GM19193 (cell line): ENCODE measurements around the gene RAPGEF2.

ENCODE experiments used
- POLR2A ChIP-seq: IDR thresholded peaks from 4 replicates; pipeline ENCODE4 v1.6.1; 2011; ENCODE audit not compliant: insufficient read depth, insufficient read length; ENCODE audit errors: extremely low read depth

The RAPGEF2 gene

GRCh38 chr4:159284733-159285132 is 181.9 kb downstream of the RAPGEF2 start:
- no peak for TF ChIP-seq POLR2A

GRCh38 chr4:159287767-159288166 is 184.9 kb downstream of the RAPGEF2 start:
- no peak for TF ChIP-seq POLR2A

DNA sequence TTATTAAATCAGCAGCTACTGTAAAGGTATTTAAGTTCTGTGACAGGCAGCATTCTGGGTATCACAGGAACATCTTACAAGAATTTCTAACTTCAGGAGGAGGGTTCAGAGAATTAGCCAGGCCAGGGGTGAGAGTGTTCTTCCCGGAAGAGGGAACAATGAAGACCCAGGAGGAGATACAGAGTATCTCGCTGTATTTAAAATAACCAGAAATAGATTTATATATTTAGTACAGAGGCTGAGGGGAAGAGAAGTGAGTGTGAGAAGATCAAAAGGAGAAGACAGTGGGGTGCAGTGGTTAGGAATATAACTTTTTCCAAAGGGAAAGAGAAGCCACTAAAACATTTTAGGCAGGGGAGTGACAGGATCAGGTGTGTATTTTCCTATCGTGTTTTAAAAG is 186.8 kb downstream of the RAPGEF2 start:
- TF ChIP-seq POLR2A = no peak

GRCh38 chr4:159290321-159291030 is 187.6 kb downstream of the RAPGEF2 start:
- TF ChIP-seq POLR2A = no peak

GRCh38 chr4:159291176-159291575 is 188.3 kb downstream of the RAPGEF2 start:
- no peak for TF ChIP-seq POLR2A

DNA sequence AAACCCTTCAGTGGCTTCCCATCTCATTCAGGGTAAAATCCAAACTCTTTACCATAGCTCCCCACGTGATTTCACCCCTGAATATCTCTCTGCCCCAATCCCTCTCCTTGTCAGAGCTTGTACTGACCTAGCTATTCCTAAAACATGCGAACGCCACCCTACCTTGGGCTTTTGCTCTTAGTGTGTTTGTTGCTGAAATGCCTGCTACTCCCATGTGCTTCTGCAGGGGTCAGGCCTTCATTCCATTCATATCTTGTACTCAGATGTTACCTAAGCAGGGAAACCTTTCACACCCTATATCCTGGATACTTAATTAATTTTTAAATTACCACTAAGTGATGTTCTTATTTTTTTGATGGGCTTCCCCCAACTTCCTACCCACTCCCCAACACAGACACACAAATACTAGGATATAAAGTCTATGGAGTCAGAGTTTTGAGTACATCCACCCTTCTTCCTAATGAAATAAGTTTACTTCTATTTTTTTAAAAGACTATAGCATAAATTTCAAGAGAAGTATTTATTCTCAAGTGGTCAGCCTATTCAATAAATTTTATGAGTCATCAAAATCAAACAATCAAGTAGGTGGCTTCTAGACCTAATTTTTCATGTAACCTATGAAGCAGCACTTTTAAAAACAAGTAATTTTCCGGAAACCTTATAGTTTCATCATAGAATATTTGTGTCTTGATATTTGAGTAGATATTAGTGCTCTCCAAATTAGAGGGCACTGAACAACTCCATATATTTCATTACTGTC is 189.4 kb downstream of the RAPGEF2 start:
- TF ChIP-seq POLR2A = no peak

DNA sequence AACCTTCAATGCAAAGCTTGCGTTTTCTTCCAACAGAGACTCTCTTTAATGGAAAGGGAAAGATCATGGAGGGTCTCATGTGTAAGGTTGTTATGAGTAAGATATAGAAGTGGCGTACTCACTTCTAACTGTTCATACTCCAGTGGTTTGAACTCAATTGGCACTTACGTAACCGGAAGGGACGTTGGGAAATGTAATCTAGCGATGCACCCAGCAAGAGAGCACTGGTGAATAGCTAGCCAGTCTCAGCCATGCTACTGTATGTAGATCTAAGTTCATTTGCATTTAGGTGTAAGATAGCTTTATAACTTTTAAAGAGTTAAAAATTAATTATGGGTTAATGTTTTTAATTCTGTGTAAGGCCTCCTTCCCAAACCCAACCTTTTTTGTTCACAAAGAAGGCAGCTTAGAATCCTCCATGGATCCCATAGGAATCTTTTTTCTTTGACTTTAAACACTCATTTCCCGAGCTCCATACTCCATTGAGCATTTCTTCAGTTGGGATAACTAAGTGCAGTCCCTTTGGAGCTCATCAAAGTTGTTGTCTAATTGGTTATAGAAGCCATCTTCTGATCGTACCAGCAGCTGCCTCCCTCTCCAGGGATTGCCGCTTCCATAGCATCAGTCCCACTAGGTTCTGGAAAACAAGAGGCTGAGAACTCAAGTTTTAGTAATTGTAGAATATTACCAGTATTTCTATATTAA is 191.1 kb downstream of the RAPGEF2 start:
- no peak for TF ChIP-seq POLR2A

- no peak for TF ChIP-seq POLR2A
Observed at GRCh38 chr4:159296061-159296460, 193.2 kb downstream of the RAPGEF2 start.

- TF ChIP-seq POLR2A = no peak
Observed at GRCh38 chr4:159297091-159297490, 194.2 kb downstream of the RAPGEF2 start.

GRCh38 chr4:159298502-159298901 is 195.6 kb downstream of the RAPGEF2 start:
- no peak for TF ChIP-seq POLR2A

GRCh38 chr4:159303435-159303834 is 200.6 kb downstream of the RAPGEF2 start:
- no peak for TF ChIP-seq POLR2A

- TF ChIP-seq POLR2A = no peak
Observed at GRCh38 chr4:159305129-159305528, 202.2 kb downstream of the RAPGEF2 start.

DNA sequence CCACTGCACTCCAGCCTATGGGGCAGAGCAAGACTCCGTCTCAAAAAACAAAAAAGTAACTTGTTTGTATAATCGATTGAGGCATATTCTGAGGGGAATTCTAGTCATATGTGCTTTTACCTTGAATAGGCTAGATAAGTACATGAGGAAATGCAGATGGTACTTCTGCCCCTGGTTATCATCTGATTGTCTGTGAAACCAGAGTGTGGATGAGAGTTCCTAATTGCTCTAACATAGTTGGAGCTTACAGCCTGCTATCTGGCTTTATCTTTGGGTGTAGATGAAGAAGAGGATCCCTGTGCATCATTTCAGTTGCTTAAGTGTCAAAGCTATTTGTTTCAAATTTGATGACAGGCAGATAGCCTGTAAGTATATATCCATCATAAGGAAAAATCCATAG is 205.1 kb downstream of the RAPGEF2 start:
- no peak for TF ChIP-seq POLR2A

DNA sequence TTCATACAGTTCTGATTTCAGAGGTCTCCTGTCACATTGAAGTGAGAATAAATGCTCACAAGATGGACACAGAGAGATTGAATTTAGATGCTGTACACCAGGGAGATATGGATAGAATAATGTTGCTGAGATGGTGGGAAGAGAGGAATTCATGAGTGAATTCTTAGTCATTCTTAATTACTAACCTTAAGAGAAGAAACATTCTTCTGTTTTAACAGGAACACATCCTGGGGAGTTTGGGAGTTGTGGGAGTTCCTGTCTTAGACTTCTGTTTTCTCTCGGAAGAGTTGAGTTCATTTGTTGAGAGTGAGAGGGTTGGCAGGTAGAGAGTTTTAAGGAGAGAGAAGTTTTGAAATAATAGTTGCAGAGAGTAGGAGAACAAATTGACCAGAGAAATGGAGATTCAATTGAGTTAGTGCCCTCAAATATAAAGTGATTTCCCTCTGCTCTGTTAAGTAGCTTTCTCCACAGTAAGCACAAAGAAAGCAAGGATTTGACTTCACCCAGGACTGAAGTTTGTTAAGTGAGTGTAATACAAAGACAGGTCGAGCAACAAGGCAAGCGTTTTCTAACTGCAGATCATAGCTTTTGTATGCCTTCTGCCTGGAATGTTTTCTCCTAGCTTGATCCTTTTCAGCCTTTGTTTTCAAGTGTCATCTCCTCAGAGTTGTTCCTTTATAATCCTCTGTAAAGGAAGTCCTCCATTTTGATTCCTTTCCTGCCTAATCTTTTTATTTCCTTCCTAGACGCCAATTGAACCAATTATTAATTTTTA is 205.9 kb downstream of the RAPGEF2 start:
- TF ChIP-seq POLR2A = no peak

DNA sequence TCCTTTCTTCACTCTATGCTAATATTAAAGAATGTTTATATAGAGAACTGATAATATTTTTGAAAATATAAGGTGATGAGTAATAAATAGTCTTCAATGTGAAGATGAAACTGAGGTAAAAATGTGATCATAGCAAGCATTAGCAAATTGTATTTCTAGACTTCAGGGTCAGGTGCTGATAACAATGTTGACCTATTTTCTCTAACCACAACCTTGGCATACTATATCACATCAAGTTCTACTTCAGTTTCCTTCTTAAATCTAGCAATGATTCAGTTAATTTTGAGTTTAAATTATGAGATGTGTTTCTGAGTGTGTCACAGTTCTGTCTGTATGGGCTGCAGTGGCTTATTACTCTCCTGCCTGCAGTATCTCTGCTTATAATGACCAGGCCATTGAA is 209.4 kb downstream of the RAPGEF2 start:
- no peak for TF ChIP-seq POLR2A
